Subcutaneous abdominal adipose tissue (tissue), 5 donors: ENCODE results near the gene PNLIP.

Experiments
- H3K27ac ChIP-seq: one replicate; pipeline ENCODE4 v1.7.0; 2013; ENCODE audit warnings: low read depth, mild to moderate bottlenecking, inconsistent platforms, low read length, moderate library complexity
- H3K27me3 ChIP-seq, 5 donors: one replicate each; pipeline ENCODE4 v1.7.0; 2013; ENCODE audit warnings: low read length in 5 of 5, inconsistent platforms in 1 of 5; ENCODE audit not compliant: control insufficient read depth in 5 of 5, insufficient read depth in 4 of 5
- H3K36me3 ChIP-seq, 5 donors: one replicate each; pipeline ENCODE4 v1.7.0; 2013; ENCODE audit warnings: low read length in 5 of 5; ENCODE audit not compliant: control insufficient read depth in 5 of 5, insufficient read depth in 5 of 5
- H3K4me1 ChIP-seq, 5 donors: one replicate each; pipeline ENCODE4 v1.7.0; 2013; ENCODE audit warnings: low read length in 5 of 5, mild to moderate bottlenecking in 3 of 5, moderate library complexity in 1 of 5; ENCODE audit not compliant: control insufficient read depth in 5 of 5, insufficient read depth in 5 of 5
- H3K4me3 ChIP-seq, 5 donors: one replicate each; pipeline ENCODE4 v1.7.0; 2013; ENCODE audit warnings: low read length in 5 of 5, low read depth in 1 of 5
- H3K9ac ChIP-seq, 5 donors: one replicate each; pipeline ENCODE4 v1.7.0; 2013; ENCODE audit warnings: low read length in 5 of 5, mild to moderate bottlenecking in 4 of 5, moderate library complexity in 3 of 5
- H3K9me3 ChIP-seq, 5 donors: one replicate each; pipeline ENCODE4 v1.7.0; 2013; ENCODE audit warnings: low read length in 5 of 5; ENCODE audit not compliant: control insufficient read depth in 5 of 5
- donor health status: healthy.
- donor health status: healthy.
- donor health status: healthy.
- donor health status: healthy.
- donor health status: healthy.

PNLIP gene

DNA sequence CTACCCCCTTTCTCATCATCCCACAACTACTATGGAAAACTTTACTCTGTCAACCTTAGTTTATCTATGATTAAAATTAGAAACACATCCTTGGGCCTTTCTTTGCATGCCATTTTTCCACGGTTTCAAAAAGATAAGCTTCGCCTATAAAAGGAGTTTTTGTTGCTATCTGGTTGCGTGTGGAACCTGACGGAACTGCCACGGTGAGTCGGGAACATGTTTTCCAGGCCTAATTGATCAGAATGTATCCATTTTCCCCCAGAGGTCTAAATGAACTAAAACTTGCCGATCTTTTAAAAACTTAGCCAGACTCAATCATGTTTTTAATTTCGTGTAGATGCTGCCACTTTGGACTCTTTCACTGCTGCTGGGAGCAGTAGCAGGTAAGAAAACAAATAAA is at the start of gene PNLIP:
Gene PNLIP, plus strand, starts transcription at position 176 of the 400 bp plus-strand sequence. Its CDS starts 162 bp downstream, at position 338.
- H3K4me1 ChIP-seq = no peaks in the 10 kb centered on the region
- no peak within 1 kb of the TSS for H3K9ac ChIP-seq
- H3K9me3 ChIP-seq = no peaks in the 10 kb centered on the region
- no peak within 1 kb of the TSS for H3K27ac ChIP-seq
- H3K4me3 ChIP-seq = no peak within 1 kb of the TSS
- H3K27me3 ChIP-seq = no peaks in the 10 kb centered on the region
- H3K36me3 ChIP-seq = no peaks in the 10 kb centered on the region

DNA sequence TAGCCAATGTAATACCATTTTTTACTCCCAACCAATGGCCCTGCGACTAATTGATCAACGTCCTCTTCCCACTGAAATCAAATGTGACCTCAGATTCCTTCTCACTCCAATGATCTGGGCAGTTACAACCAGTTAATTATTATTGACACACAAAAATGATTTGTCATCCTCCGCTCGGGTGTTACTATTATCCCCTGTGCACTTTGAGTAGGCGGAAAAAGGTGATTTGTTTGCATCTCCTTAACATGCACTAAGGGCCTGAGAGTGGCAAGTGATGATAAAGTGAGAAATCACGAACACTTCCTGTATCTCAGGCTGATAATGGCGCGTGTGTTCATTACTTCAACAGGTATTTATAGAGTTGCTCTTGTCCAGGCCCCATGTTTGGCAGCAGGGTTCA is 40.9 kb upstream of the PNLIP start:
- H3K9ac ChIP-seq = no peak overlapping the region
- H3K27ac ChIP-seq = no peak overlapping the region
- peaks cover 0 to 3% (median 0%) of the 10 kb centered on the region in 5 donors for H3K9me3 ChIP-seq
- H3K4me3 ChIP-seq = no peak overlapping the region
- H3K36me3 ChIP-seq = no peaks in the 10 kb centered on the region
- no peaks in the 10 kb centered on the region for H3K4me1 ChIP-seq
- no peaks in the 10 kb centered on the region for H3K27me3 ChIP-seq

DNA sequence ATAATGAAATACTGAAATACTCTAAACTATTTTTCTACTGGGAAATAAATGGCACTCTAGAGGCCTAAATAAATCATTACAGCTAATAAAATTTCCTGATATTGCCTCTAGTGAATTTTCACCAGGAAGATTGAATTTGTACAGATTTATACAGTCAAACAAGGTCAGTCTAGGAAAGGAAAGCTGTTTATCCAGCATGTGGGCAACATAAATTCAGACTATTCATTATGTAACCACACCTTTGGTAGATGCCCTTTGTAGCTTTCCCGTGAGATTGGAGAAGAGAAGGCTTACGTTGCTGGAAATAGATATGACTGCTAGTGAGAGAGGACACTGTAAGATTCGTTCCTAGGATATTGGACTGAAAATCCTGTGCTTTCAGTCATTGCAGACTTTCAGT is 35.2 kb upstream of the PNLIP start:
- H3K9me3 ChIP-seq = no peaks in the 10 kb centered on the region
- no peak overlapping the region for H3K4me3 ChIP-seq
- no peaks in the 10 kb centered on the region for H3K27me3 ChIP-seq
- H3K4me1 ChIP-seq = no peaks in the 10 kb centered on the region
- no peak overlapping the region for H3K27ac ChIP-seq
- no peak overlapping the region for H3K9ac ChIP-seq
- no peaks in the 10 kb centered on the region for H3K36me3 ChIP-seq

DNA sequence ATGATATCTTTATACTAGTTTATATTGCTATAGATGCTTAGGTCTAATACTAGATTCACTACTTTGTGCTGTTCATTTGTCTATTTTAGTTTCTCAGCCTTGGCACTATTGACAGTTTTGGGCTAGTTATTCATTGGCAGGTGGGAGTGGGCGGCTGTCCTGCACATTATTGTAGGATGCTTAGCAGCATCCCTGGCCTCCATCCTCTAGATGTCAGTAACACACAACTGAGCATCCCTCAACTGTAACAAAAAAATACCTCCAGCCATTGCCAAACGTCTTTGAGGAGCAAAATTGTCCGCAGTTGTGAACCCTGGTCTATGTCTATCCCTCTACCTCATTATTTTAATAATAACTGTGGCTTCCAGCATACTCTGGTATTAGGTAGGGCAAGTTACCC is 34.4 kb upstream of the PNLIP start:
- Histone ChIP-seq H3K9me3 (no peaks in the 10 kb centered on the region), H3K27me3 (no peaks in the 10 kb centered on the region), H3K4me1 (no peaks in the 10 kb centered on the region), H3K27ac (no peak overlapping the region), H3K9ac (no peak overlapping the region), H3K36me3 (no peaks in the 10 kb centered on the region), H3K4me3 (no peak overlapping the region)

DNA sequence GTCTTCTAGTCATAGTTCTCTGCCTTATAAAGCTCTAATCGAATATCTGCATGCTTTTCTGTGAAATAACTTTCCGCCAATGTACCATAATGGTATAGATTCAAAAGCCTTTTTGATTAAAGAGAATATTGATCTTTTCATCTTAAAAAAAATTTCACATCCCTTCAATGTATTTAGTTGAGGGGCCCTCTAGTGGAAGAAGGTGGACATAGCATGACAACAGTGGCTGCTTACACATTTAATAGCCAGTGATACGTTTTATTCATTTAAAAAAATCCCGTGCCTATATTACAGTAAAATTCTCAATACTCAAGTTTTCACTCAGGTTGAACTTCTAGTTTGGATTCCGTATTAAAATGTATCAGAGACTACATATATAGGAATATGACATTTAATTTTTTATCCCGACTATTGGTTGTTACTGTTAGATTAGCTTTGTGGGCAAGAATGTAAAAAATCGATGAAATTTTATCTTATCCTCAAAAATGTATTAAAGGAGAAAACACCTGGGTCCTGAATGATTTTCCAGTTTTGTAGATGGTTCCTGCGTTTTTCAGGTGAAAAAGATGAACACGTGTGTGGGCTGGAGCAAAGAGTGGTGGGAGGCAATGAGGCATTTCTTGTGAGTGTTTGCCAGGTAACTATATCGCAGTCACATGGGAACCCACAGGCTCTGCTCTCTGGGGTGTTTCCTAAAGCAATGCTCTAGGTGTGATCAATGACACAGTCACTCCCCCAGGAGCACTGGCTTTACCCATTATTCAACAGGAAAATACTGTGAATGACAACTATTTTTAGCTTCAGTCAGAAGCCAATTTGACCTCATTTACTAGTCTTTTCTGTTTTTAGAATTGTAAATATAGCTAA is 24.1 kb upstream of the PNLIP start:
- Histone ChIP-seq H3K27ac (no peak overlapping the region), H3K36me3 (no peaks in the 10 kb centered on the region), H3K4me3 (no peak overlapping the region), H3K4me1 (no peaks in the 10 kb centered on the region), H3K9ac (no peak overlapping the region), H3K27me3 (peaks cover 0 to 14% (median 3%) of the 10 kb centered on the region in 5 donors), H3K9me3 (no peaks in the 10 kb centered on the region)

DNA sequence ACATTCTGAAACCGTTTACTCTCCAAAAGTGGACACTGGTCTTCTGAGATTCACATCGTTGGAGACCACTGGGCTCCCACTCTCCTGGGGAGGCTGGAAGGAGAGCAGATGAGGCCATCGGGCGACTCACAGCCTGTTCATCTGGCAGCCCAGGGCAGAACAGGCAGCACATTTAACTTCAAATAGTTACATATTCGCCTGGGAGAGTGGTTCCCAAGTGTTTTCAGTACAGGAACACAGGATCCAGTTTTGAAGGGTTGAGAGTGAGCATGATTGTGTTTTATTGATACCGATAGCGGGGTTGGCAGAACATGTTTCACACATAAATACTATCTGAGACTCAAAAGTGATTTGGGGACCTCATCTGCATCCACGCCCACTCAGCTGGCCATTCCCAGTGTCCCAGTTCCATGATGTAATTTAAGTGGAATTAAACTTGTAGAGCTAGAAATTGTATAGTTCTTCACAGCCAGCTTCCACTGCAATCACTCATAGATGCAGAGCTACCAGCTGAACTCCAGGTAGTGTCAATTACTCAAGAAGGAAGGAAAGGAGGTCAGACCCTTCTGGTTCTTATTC is 22.8 kb upstream of the PNLIP start:
- Histone ChIP-seq H3K36me3 (no peaks in the 10 kb centered on the region), H3K27me3 (peaks cover 0 to 14% (median 3%) of the 10 kb centered on the region in 5 donors), H3K9ac (no peak overlapping the region), H3K9me3 (no peaks in the 10 kb centered on the region), H3K4me1 (no peaks in the 10 kb centered on the region), H3K4me3 (no peak overlapping the region), H3K27ac (no peak overlapping the region)

DNA sequence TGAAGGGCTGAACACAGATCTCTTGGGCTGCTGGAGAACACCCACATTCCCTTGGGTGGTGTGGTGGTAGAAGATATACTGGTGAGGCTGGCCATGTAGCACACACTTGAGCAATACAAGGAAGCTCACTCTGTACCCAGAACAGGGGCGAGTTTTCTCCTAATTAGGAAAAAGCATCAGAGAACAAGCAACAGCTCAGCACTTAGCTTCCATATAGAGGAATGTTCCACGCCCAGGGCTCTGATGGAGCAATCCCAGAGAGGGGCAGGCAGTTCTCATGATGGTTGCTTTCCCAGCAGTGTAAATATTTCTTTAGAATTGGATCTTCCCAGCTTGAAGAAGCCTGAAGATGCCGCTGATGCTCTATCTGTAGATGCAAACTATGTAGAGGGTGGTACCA is 21.0 kb upstream of the PNLIP start:
- Histone ChIP-seq H3K36me3 (no peaks in the 10 kb centered on the region), H3K27me3 (peaks cover 0 to 14% (median 3%) of the 10 kb centered on the region in 5 donors), H3K27ac (no peak overlapping the region), H3K9me3 (no peaks in the 10 kb centered on the region), H3K4me3 (no peak overlapping the region), H3K4me1 (no peaks in the 10 kb centered on the region), H3K9ac (no peak overlapping the region)

DNA sequence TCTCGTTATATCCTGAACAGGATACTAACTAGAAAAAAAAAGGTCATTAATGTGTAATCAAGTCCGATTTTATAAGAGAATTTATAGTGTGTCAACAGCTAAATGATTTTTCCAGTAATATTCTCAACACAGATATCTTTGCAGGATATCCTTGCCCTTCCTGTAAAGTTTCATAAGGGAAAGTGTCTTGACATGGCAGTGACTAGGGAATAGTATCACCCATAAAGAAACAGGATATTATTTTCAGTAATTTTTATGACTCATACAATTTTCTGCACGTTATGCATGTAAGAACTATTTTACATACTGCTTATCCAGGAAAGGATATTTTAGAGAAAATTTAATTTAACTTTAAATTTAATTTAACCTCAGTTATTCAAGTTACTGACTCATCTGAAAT is 19.5 kb upstream of the PNLIP start:
- Histone ChIP-seq H3K27me3 (peaks cover 0 to 14% (median 3%) of the 10 kb centered on the region in 5 donors), H3K36me3 (no peaks in the 10 kb centered on the region), H3K9me3 (peaks cover 0 to 2% (median 0%) of the 10 kb centered on the region in 5 donors), H3K9ac (no peak overlapping the region), H3K27ac (no peak overlapping the region), H3K4me3 (no peak overlapping the region), H3K4me1 (no peaks in the 10 kb centered on the region)

DNA sequence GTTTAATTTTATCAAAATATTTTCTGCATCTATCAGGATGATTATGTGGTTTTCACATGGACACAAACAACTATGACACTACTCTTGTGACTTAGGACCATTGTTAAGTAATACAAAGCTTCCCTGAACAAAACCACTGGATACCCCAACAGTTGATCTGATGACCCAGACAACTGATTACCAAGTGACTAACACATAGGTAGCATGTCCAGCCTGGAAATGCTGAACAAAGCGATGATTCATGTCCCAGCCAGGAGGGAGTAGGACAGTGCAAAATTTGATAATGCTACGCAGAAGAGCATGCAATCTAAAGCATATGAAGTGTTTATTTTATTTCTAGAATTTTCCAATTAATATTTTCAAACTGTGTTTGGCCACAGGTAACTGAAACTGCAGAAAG is 8.9 kb upstream of the PNLIP start:
- no peaks in the 10 kb centered on the region for H3K36me3 ChIP-seq
- no peak overlapping the region for H3K27ac ChIP-seq
- H3K4me3 ChIP-seq = no peak overlapping the region
- no peaks in the 10 kb centered on the region for H3K27me3 ChIP-seq
- no peak overlapping the region for H3K9ac ChIP-seq
- H3K9me3 ChIP-seq = peaks cover 0 to 4% (median 0%) of the 10 kb centered on the region in 5 donors
- no peaks in the 10 kb centered on the region for H3K4me1 ChIP-seq

DNA sequence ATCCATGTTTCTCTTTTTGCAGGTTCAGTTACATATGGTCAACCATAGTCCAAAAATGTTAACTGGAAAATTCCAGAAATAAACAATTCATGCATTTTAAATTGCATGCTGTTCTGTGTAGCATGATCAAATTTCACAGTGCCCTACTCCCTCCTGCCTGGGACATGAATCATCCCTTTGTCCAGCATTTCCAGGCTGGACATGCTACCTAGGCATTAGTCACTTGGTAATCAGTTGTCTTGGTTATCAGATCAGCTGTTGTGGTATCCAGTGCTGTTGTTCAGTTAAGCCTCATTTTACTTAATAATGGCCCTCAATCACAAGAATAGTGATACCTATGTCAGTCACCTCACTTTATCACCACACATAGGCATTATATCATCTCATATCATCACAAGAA is 7.3 kb upstream of the PNLIP start:
- Histone ChIP-seq H3K4me1 (no peaks in the 10 kb centered on the region), H3K27ac (no peak overlapping the region), H3K36me3 (no peaks in the 10 kb centered on the region), H3K4me3 (no peak overlapping the region), H3K27me3 (no peaks in the 10 kb centered on the region), H3K9me3 (peaks cover 0 to 4% (median 0%) of the 10 kb centered on the region in 5 donors), H3K9ac (no peak overlapping the region)
